GM12878 (cell line): ENCODE data around the gene ZNF547. TPM values are rescaled to one million over a fixed set of nuclear protein-coding genes. Genes with fewer than 3 reads are reported as not detected.

Source experiments
- ATF2 ChIP-seq: IDR thresholded peaks from 2 replicates; pipeline ENCODE4 v1.6.1; 2012; ENCODE audit warnings: low read length, inconsistent platforms
- ATF3 ChIP-seq: IDR thresholded peaks from 2 replicates; pipeline ENCODE4 v1.6.1; 2011; ENCODE audit warnings: low read depth, mild to moderate bottlenecking, low read length, moderate library complexity, borderline replicate concordance; ENCODE audit errors: extremely low read depth
- CHD4 ChIP-seq: fragments of 200-600 bp; sonication (generic); IDR thresholded peaks from 2 replicates; pipeline ENCODE4 v1.6.1; 2016; ENCODE audit warnings: mild to moderate bottlenecking
- CUX1 ChIP-seq: IDR thresholded peaks from 2 replicates; pipeline ENCODE4 v1.6.1; 2012; ENCODE audit warnings: improper control_type of control experiment, low read depth, low read length; ENCODE audit not compliant: insufficient replicate concordance
- EZH2 ChIP-seq: IDR thresholded peaks from 2 replicates; pipeline ENCODE4 v1.6.1; 2012; ENCODE audit warnings: low read depth, mild to moderate bottlenecking, control low read depth, inconsistent platforms, low read length, borderline replicate concordance; ENCODE audit not compliant: control insufficient read depth
- HDGF ChIP-seq: fragments of 450-650 bp; IDR thresholded peaks from 2 replicates; pipeline ENCODE4 v1.6.1; 2016; ENCODE audit warnings: antibody characterized with exemption
- MAX ChIP-seq: IDR thresholded peaks from 2 replicates; pipeline ENCODE4 v1.6.1; 2012; ENCODE audit warnings: low read depth, low read length, improper control_type of control experiment
- MYC ChIP-seq: IDR thresholded peaks from 2 replicates; pipeline ENCODE4 v1.6.1; 2011; ENCODE audit warnings: mild to moderate bottlenecking, low read length, moderate library complexity, inconsistent platforms; ENCODE audit not compliant: insufficient read depth, insufficient replicate concordance, insufficient read length, severe bottlenecking
- NFYB ChIP-seq: IDR thresholded peaks from 2 replicates; pipeline ENCODE4 v1.6.1; 2011; ENCODE audit warnings: low read depth, mild to moderate bottlenecking, low read length, improper control_type of control experiment, moderate library complexity; ENCODE audit not compliant: insufficient read depth
- NR2F1 ChIP-seq: fragments of 450-650 bp; conservative IDR thresholded peaks from 2 replicates; pipeline ENCODE4 v1.6.1; 2017; ENCODE audit warnings: mild to moderate bottlenecking
- RCOR1 ChIP-seq: conservative IDR thresholded peaks from 2 replicates; pipeline ENCODE4 v1.6.1; 2012; ENCODE audit warnings: low read depth, low read length, improper control_type of control experiment
- RELA ChIP-seq: fragments of 450-650 bp; IDR thresholded peaks from 2 replicates; pipeline ENCODE4 v1.8.0; 2014; ENCODE audit warnings: borderline replicate concordance; ENCODE audit not compliant: partially characterized antibody
- RFX5 ChIP-seq: IDR thresholded peaks from 2 replicates; pipeline ENCODE4 v1.6.1; 2011; ENCODE audit warnings: low read depth, low read length, improper control_type of control experiment
- SMC3 ChIP-seq: IDR thresholded peaks from 2 replicates; pipeline ENCODE4 v1.6.1; 2011; ENCODE audit warnings: low read length, improper control_type of control experiment, borderline replicate concordance
- TARDBP ChIP-seq: IDR thresholded peaks from 2 replicates; pipeline ENCODE4 v1.6.1; 2016; ENCODE audit warnings: borderline replicate concordance
- ZSCAN29 ChIP-seq: fragments of 450-650 bp; IDR thresholded peaks from 2 replicates; pipeline ENCODE4 v1.6.1; 2017; ENCODE audit warnings: mild to moderate bottlenecking, moderate library complexity
- polyA plus RNA-seq, 11 experiments: library from polyadenylated mRNA; depleted of rRNA in 4 of 11; unstranded in 6 of 11; stranded (reverse) in 5 of 11; fragments of >200 nt; fragmentation: Nextera tagmentation in 4 of 11; fragmentation: Illumina TruSeq in 1 of 11; extraction: Ambion mirVana in 4 of 11; extraction: Trizol in 1 of 11; gene quantifications; 1 replicate in 1 of 11; 2 replicates in 10 of 11; pipeline versions ENCODE4 v1.2.1 to v1.2.3, GENCODE V29; 2011 to 2016; ENCODE audit warnings: inconsistent platforms in 2 of 11, missing spikeins in 2 of 11, low read depth in 1 of 11
- total RNA-seq, 4 experiments: library from RNA; depleted of rRNA in 3 of 4; stranded (reverse); fragments of >200 nt in 3 of 4; fragmentation: Illumina TruSeq in 1 of 4; extraction: Trizol in 1 of 4; gene quantifications; 2 replicates each; pipeline versions ENCODE4 v1.2.1 to v1.2.3, GENCODE V29; 2013 to 2021
- TF ChIP-seq, protein P1 (sequence below): IDR thresholded peaks from 2 replicates; pipeline ENCODE4 v1.6.1; 2012; ENCODE audit warnings: low read depth, low read length, improper control_type of control experiment
- TF ChIP-seq, protein P2 (sequence below): fragments of 450-650 bp; IDR thresholded peaks from 2 replicates; pipeline ENCODE4 v1.6.1; 2017; ENCODE audit warnings: borderline replicate concordance

Gene ZNF547
- total and polyA plus RNA-seq, 10 of the 15 experiments (the other 5 are each of a cell fraction or from before 2014, with no cell fraction given): 2.3 to 6.0 (median 3.3) TPM

DNA sequence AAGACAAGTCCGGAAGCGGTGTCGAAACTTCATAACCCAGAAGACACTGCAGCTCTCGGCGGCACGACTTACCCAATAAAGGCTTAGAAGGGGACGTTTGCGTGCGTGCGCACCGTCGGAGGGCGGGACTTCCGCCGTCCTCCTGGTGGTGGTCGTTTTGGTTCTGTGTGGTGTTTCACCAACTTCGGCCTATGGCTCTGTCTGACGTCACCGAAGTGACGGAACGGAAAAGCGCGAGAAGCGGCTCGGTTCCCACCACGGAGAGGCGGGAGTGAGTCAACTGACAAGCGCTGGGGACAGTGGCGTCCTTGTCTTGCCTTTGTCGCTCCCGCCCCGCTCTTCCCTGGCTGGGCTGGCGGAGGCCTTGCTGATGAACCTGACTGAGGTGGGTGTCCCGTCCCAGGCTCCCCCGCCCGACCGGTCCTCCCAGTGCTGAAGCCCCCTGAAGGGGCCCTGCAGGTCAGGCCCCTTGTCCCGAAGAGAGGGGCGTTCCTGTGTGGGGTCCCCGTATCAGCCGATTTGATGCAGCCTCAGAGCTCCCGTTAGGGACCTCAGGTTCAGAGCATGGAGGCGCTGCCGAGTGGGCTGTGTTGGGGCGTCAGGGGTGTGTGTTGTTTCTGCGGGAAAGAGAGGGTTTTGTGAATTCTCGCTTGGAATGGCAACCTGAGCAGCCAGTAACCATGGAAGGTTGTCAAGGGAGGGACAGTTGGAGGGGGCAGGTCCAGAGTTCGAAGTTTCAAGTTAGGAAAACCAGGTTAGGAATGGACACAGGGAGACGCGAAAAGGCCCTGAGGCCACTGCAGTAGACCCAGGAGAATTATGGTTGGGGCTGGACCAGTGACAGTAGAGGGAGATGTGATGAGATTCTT is 26.6 kb downstream of the ZNF547 start, which contains the start of gene ZNF548 (continued):
- TF ChIP-seq ATF2 (peak; percentile 74; the same call in 1 of the 2 replicates), RELA (no peak), ZSCAN29 (no peak), RFX5 (peak; percentile 54; the same call in 1 of the 2 replicates), CHD4 (no peak), SMC3 (no peak), ATF3 (no peak), TARDBP (no peak; the same call in 1 of the 2 replicates), MAX (no peak), NFYB (peak; percentile 79; the same call in 1 of the 2 replicates), EZH2 (no peak), RCOR1 (no peak), HDGF (no peak), MYC (no peak), CUX1 (no peak), NR2F1 (no peak)
- TF ChIP-seq, protein P1, sequence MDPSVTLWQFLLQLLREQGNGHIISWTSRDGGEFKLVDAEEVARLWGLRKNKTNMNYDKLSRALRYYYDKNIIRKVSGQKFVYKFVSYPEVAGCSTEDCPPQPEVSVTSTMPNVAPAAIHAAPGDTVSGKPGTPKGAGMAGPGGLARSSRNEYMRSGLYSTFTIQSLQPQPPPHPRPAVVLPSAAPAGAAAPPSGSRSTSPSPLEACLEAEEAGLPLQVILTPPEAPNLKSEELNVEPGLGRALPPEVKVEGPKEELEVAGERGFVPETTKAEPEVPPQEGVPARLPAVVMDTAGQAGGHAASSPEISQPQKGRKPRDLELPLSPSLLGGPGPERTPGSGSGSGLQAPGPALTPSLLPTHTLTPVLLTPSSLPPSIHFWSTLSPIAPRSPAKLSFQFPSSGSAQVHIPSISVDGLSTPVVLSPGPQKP: peak; percentile 99
- TF ChIP-seq, protein P2, sequence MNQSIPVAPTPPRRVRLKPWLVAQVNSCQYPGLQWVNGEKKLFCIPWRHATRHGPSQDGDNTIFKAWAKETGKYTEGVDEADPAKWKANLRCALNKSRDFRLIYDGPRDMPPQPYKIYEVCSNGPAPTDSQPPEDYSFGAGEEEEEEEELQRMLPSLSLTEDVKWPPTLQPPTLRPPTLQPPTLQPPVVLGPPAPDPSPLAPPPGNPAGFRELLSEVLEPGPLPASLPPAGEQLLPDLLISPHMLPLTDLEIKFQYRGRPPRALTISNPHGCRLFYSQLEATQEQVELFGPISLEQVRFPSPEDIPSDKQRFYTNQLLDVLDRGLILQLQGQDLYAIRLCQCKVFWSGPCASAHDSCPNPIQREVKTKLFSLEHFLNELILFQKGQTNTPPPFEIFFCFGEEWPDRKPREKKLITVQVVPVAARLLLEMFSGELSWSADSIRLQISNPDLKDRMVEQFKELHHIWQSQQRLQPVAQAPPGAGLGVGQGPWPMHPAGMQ: no peak
